Smooth muscle cell (in vitro differentiated cells): ENCODE measurements around the gene COIL. TPM values are rescaled to one million over a fixed set of nuclear protein-coding genes. Genes with fewer than 3 reads are reported as not detected.
A peak's percentile ranks its signal among the peaks of the same experiment; 100 is the strongest.

Experiments
- DNase-seq: peaks from one replicate; lab custom pipeline; 2025; ENCODE audit not compliant: unreplicated experiment; lab: John Stamatoyannopoulos, UW
- H2AFZ ChIP-seq: fragments of 200-600 bp; sonication (generic); 2 replicates; pipeline ENCODE4 v1.6.0; 2016; ENCODE audit warnings: antibody characterized with exemption, low read depth, mild to moderate bottlenecking
- H3F3A ChIP-seq: fragments of 200-600 bp; sonication (generic); 2 replicates; pipeline ENCODE4 v1.6.0; 2017; ENCODE audit warnings: antibody characterized with exemption, low read depth
- H3K27ac ChIP-seq: fragments of 200-600 bp; sonication (generic); 2 replicates; pipeline ENCODE4 v1.5.1; 2016; ENCODE audit warnings: low read depth, mild to moderate bottlenecking
- H3K27me3 ChIP-seq: fragments of 200-600 bp; sonication (generic); 2 replicates; pipeline ENCODE4 v1.6.1; 2016; ENCODE audit warnings: low read depth, mild to moderate bottlenecking
- H3K36me3 ChIP-seq: fragments of 200-600 bp; sonication (generic); 2 replicates; pipeline ENCODE4 v1.5.1; 2016; ENCODE audit warnings: low read depth
- H3K4me1 ChIP-seq: fragments of 200-600 bp; sonication (generic); 2 replicates; pipeline ENCODE4 v1.5.1; 2016; ENCODE audit warnings: low read depth
- H3K4me2 ChIP-seq: fragments of 200-600 bp; sonication (generic); 2 replicates; pipeline ENCODE4 v1.6.0; 2016; ENCODE audit warnings: mild to moderate bottlenecking
- H3K4me3 ChIP-seq: fragments of 200-600 bp; sonication (generic); 2 replicates; pipeline ENCODE4 v1.5.1; 2016; ENCODE audit warnings: mild to moderate bottlenecking
- H3K79me2 ChIP-seq: fragments of 200-600 bp; sonication (generic); 2 replicates; pipeline ENCODE4 v1.6.0; 2016; ENCODE audit warnings: low read depth, mild to moderate bottlenecking
- H3K9ac ChIP-seq: fragments of 200-600 bp; sonication (generic); 2 replicates; pipeline ENCODE4 v1.6.0; 2016; ENCODE audit warnings: low read depth
- H3K9me3 ChIP-seq: fragments of 200-600 bp; sonication (generic); replicated peaks from 2 replicates; pipeline ENCODE4 v1.5.1; 2016; ENCODE audit warnings: low read depth
- H4K20me1 ChIP-seq: fragments of 200-600 bp; sonication (generic); 2 replicates; pipeline ENCODE4 v1.6.0; 2016; ENCODE audit warnings: low read depth
- CTCF ChIP-seq: fragments of 200-600 bp; sonication (generic); IDR thresholded peaks from 2 replicates; pipeline ENCODE4 v1.5.1; 2017; ENCODE audit warnings: borderline replicate concordance, mild to moderate bottlenecking, antibody characterized with exemption; ENCODE audit not compliant: insufficient read depth, poor library complexity, severe bottlenecking
- WGBS: methylation state at CpG from one replicate; pipeline ENCODE4 v1.1.7; 2016; ENCODE audit warnings: low lambda C conversion rate; 5-methylcytosine and 5-hydroxymethylcytosine counted together
- polyA plus RNA-seq: library from polyadenylated mRNA; unstranded; fragments of >200 nt; fragmentation: Nextera tagmentation; extraction: Ambion mirVana; gene quantifications from 2 replicates; pipeline ENCODE4 v1.2.1, GENCODE V29; 2016
- total RNA-seq: library from RNA; depleted of rRNA; stranded (reverse); fragments of >200 nt; gene quantifications from 2 replicates; pipeline ENCODE4 v1.2.3, GENCODE V29; 2014

COIL gene
- total and polyA plus RNA-seq, 2 experiments from 2014 or later = 15.5 to 30.3 TPM

- H3K27me3 ChIP-seq = no peaks in the 10 kb centered on the region
- no peaks in the 10 kb centered on the region for H3K36me3 ChIP-seq
- H3K4me1 ChIP-seq = no peaks in the 10 kb centered on the region
- no peak for DNase-seq
- TF ChIP-seq CTCF = no peak
- H4K20me1 ChIP-seq = no peaks in the 10 kb centered on the region
- H3F3A ChIP-seq = no peaks in the 10 kb centered on the region
- WGBS = 92% methylated on average over 7 of the region's 7 CpGs
- no peaks in the 10 kb centered on the region for H3K79me2 ChIP-seq
- no peak overlapping the region for H3K4me3 ChIP-seq
- H2AFZ ChIP-seq = no peak overlapping the region
- H3K4me2 ChIP-seq = no peak overlapping the region
- H3K9me3 ChIP-seq = no peaks in the 10 kb centered on the region
- no peak overlapping the region for H3K27ac ChIP-seq
- no peak overlapping the region for H3K9ac ChIP-seq
Observed at GRCh38 chr17:56893503-56893902, 67.3 kb downstream of the COIL start.

- Histone ChIP-seq H2AFZ (no peak overlapping the region), H3K27ac (no peak overlapping the region), H3F3A (no peaks in the 10 kb centered on the region), H3K4me1 (no peaks in the 10 kb centered on the region), H3K4me3 (no peak overlapping the region), H3K79me2 (no peaks in the 10 kb centered on the region), H3K4me2 (no peak overlapping the region), H4K20me1 (no peaks in the 10 kb centered on the region), H3K9ac (no peak overlapping the region), H3K27me3 (no peaks in the 10 kb centered on the region), H3K9me3 (no peaks in the 10 kb centered on the region), H3K36me3 (no peaks in the 10 kb centered on the region)
- 97% methylated on average over 1 of the region's 1 CpG for WGBS
- TF ChIP-seq CTCF = no peak
- no peak for DNase-seq
Observed at GRCh38 chr17:56892333-56892732, 68.5 kb downstream of the COIL start.

- H2AFZ ChIP-seq = no peak overlapping the region
- H3K4me3 ChIP-seq = no peak overlapping the region
- H3K27me3 ChIP-seq = no peaks in the 10 kb centered on the region
- TF ChIP-seq CTCF = peak; percentile 13
- no peak overlapping the region for H3K27ac ChIP-seq
- H3K36me3 ChIP-seq = no peaks in the 10 kb centered on the region
- H3K79me2 ChIP-seq = no peaks in the 10 kb centered on the region
- no peak overlapping the region for H3K9ac ChIP-seq
- H3K9me3 ChIP-seq = no peaks in the 10 kb centered on the region
- no peak overlapping the region for H3K4me2 ChIP-seq
- no peaks in the 10 kb centered on the region for H3K4me1 ChIP-seq
- no peak for DNase-seq
- WGBS = 93% methylated on average over 16 of the region's 16 CpGs
- H4K20me1 ChIP-seq = no peaks in the 10 kb centered on the region
- H3F3A ChIP-seq = no peaks in the 10 kb centered on the region
Observed at GRCh38 chr17:56891751-56892150, 69.1 kb downstream of the COIL start.

GRCh38 chr17:56890906-56891674 lies 69.8 kb downstream of the COIL start:
- Histone ChIP-seq H3K4me2 (no peak overlapping the region), H3K27ac (no peak overlapping the region), H3K27me3 (no peaks in the 10 kb centered on the region), H4K20me1 (no peaks in the 10 kb centered on the region), H3F3A (no peaks in the 10 kb centered on the region), H3K4me3 (no peak overlapping the region), H3K9ac (no peak overlapping the region), H3K79me2 (no peaks in the 10 kb centered on the region), H3K9me3 (no peaks in the 10 kb centered on the region), H2AFZ (no peak overlapping the region), H3K4me1 (no peaks in the 10 kb centered on the region), H3K36me3 (no peaks in the 10 kb centered on the region)
- no peak for DNase-seq
- WGBS = over 99% methylated on average over 7 of the region's 7 CpGs
- TF ChIP-seq CTCF = no peak
